Loucy (cell line): ENCODE results near the gene RPS6KA1.

ENCODE experiments used
- H2AFZ ChIP-seq: fragments of 200-600 bp; sonication (generic); 2 replicates; pipeline ENCODE4 v1.6.0; 2016; ENCODE audit warnings: antibody characterized with exemption, mild to moderate bottlenecking, low read length, moderate library complexity
- H3F3A ChIP-seq: fragments of 200-600 bp; 2 replicates; pipeline ENCODE4 v1.6.0; 2016; ENCODE audit warnings: antibody characterized with exemption, low read depth, mild to moderate bottlenecking
- H3K27me3 ChIP-seq: fragments of 200-600 bp; sonication (generic); 2 replicates; pipeline ENCODE4 v1.6.1; 2014; ENCODE audit warnings: low read length, mild to moderate bottlenecking; ENCODE audit not compliant: insufficient read depth, poor library complexity, severe bottlenecking
- H3K36me3 ChIP-seq: fragments of 200-600 bp; sonication (generic); 2 replicates; pipeline ENCODE4 v1.6.1; 2016; ENCODE audit warnings: low read length; ENCODE audit not compliant: insufficient read depth
- H3K4me1 ChIP-seq: fragments of 200-600 bp; sonication (generic); 2 replicates; pipeline ENCODE4 v1.5.1; 2014; ENCODE audit warnings: low read length, mild to moderate bottlenecking; ENCODE audit not compliant: insufficient read depth, poor library complexity, severe bottlenecking
- H3K4me2 ChIP-seq: fragments of 200-600 bp; sonication (generic); 2 replicates; pipeline ENCODE4 v1.6.0; 2014; ENCODE audit warnings: antibody characterized with exemption, low read length, low read depth, mild to moderate bottlenecking; ENCODE audit not compliant: poor library complexity, severe bottlenecking
- H3K4me3 ChIP-seq: fragments of 200-600 bp; sonication (generic); 2 replicates; pipeline ENCODE4 v1.5.1; 2014; ENCODE audit warnings: low read length, mild to moderate bottlenecking, mixed read lengths; ENCODE audit not compliant: poor library complexity, severe bottlenecking
- H3K79me2 ChIP-seq: fragments of 200-600 bp; sonication (generic); 2 replicates; pipeline ENCODE4 v1.6.1; 2014; ENCODE audit warnings: low read length; ENCODE audit not compliant: insufficient read depth
- H3K9ac ChIP-seq: fragments of 200-600 bp; sonication (generic); 2 replicates; pipeline ENCODE4 v1.6.0; 2014; ENCODE audit warnings: mild to moderate bottlenecking, low read depth, low read length, moderate library complexity; ENCODE audit not compliant: poor library complexity, severe bottlenecking
- H3K9me2 ChIP-seq: fragments of 200-600 bp; sonication (generic); replicated peaks from 2 replicates; pipeline ENCODE4 v1.6.1; 2016; ENCODE audit warnings: low read depth, low read length, mixed read lengths
- H3K9me3 ChIP-seq: fragments of 200-600 bp; sonication (generic); 2 replicates; pipeline ENCODE4 v1.6.1; 2014; ENCODE audit warnings: mild to moderate bottlenecking, antibody characterized with exemption, low read length, low read depth; ENCODE audit not compliant: insufficient read depth
- H4K20me1 ChIP-seq: fragments of 200-600 bp; sonication (generic); 2 replicates; pipeline ENCODE4 v1.6.0; 2014; ENCODE audit warnings: antibody characterized with exemption, low read length, mild to moderate bottlenecking; ENCODE audit not compliant: insufficient read depth, poor library complexity, severe bottlenecking
- CTCF ChIP-seq: fragments of 200-600 bp; sonication (generic); conservative IDR thresholded peaks from 2 replicates; pipeline ENCODE4 v1.5.1; 2014; ENCODE audit warnings: mild to moderate bottlenecking, antibody characterized with exemption, low read length
- EZH2phosphoT487 ChIP-seq: fragments of 200-600 bp; IDR thresholded peaks from 2 replicates; pipeline ENCODE4 v1.6.1; 2018; ENCODE audit warnings: antibody characterized with exemption, mild to moderate bottlenecking, moderate library complexity, borderline replicate concordance

RPS6KA1 gene

GRCh38 chr1:26558685-26559048 lies 29.1 kb downstream of the RPS6KA1 start:
- no peak overlapping the region for H2AFZ ChIP-seq
- H3K9me3 ChIP-seq: no peaks in the 10 kb centered on the region
- H3F3A ChIP-seq: no peaks in the 10 kb centered on the region
- H3K4me2 ChIP-seq: no peak overlapping the region
- no peak overlapping the region for H3K4me3 ChIP-seq
- no peaks in the 10 kb centered on the region for H3K79me2 ChIP-seq
- no peaks in the 10 kb centered on the region for H3K9me2 ChIP-seq
- no peak for TF ChIP-seq CTCF
- TF ChIP-seq EZH2phosphoT487: no peak
- H3K36me3 ChIP-seq: peaks cover 66% of the 10 kb centered on the region; the same call in 1 of the 2 replicates
- peaks cover 8% of the 10 kb centered on the region for H3K4me1 ChIP-seq
- H3K9ac ChIP-seq: no peak overlapping the region
- no peaks in the 10 kb centered on the region for H3K27me3 ChIP-seq
- no peaks in the 10 kb centered on the region for H4K20me1 ChIP-seq

GRCh38 chr1:26560403-26560780 lies 30.8 kb downstream of the RPS6KA1 start:
- TF ChIP-seq CTCF: no peak
- TF ChIP-seq EZH2phosphoT487: no peak
- Histone ChIP-seq H3K4me3 (no peak overlapping the region), H3F3A (no peaks in the 10 kb centered on the region), H3K9me3 (no peaks in the 10 kb centered on the region), H4K20me1 (no peaks in the 10 kb centered on the region), H3K27me3 (no peaks in the 10 kb centered on the region), H3K9me2 (no peaks in the 10 kb centered on the region), H3K79me2 (no peaks in the 10 kb centered on the region), H3K9ac (no peak overlapping the region), H3K36me3 (peaks cover 54% of the 10 kb centered on the region; the same call in 1 of the 2 replicates), H2AFZ (no peak overlapping the region), H3K4me1 (peaks cover 5% of the 10 kb centered on the region), H3K4me2 (no peak overlapping the region)

- Histone ChIP-seq H3K4me3 (no peak overlapping the region), H3K79me2 (no peaks in the 10 kb centered on the region), H3K36me3 (peaks cover 60% of the 10 kb centered on the region; the same call in 1 of the 2 replicates), H3F3A (no peaks in the 10 kb centered on the region), H3K9me3 (no peaks in the 10 kb centered on the region), H3K9me2 (no peaks in the 10 kb centered on the region), H4K20me1 (no peaks in the 10 kb centered on the region), H2AFZ (no peak overlapping the region), H3K4me2 (no peak overlapping the region), H3K4me1 (no peaks in the 10 kb centered on the region), H3K9ac (no peak overlapping the region), H3K27me3 (no peaks in the 10 kb centered on the region)
- TF ChIP-seq CTCF (no peak), EZH2phosphoT487 (no peak)
Observed at GRCh38 chr1:26570287-26570686, 40.7 kb downstream of the RPS6KA1 start.
